HepG2 (cell line): ENCODE measurements around the gene PSMG3. TPM values are rescaled to one million over a fixed set of nuclear protein-coding genes. Genes with fewer than 3 reads are reported as not detected.

Experiments
- AGO1 ChIP-seq: fragments of 200-400 bp; formaldehyde crosslinking; IDR thresholded peaks from 2 replicates; pipeline ENCODE4 v1.6.1; 2017; ENCODE audit warnings: mild to moderate bottlenecking, low read depth, low read length, moderate library complexity; ENCODE audit not compliant: poor library complexity, severe bottlenecking
- CCDC6 ChIP-seq: sonication (generic); formaldehyde crosslinking; IDR thresholded peaks from 2 replicates; pipeline ENCODE4 v1.8.1; 2022; ENCODE audit warnings: mild to moderate bottlenecking, missing genetic modification reagents, moderate library complexity
- HINFP ChIP-seq: sonication (generic); formaldehyde crosslinking; IDR thresholded peaks from 2 replicates; pipeline ENCODE4 v1.4.0; 2020; ENCODE audit warnings: low read depth, mild to moderate bottlenecking, missing genetic modification reagents
- ISL2 ChIP-seq: sonication (generic); formaldehyde crosslinking; IDR thresholded peaks from 2 replicates; pipeline ENCODE4 v1.5.0; 2020; ENCODE audit warnings: missing genetic modification reagents
- PHF5A ChIP-seq: IDR thresholded peaks from one replicate; pipeline ENCODE4 v1.6.1; 2018; ENCODE audit warnings: low read depth, missing genetic modification reagents; ENCODE audit not compliant: unreplicated experiment
- SIN3A ChIP-seq: IDR thresholded peaks from 2 replicates; pipeline ENCODE4 v1.6.1; 2011; ENCODE audit warnings: low read depth, mild to moderate bottlenecking, control low read depth, low read length, borderline replicate concordance
- ZNF749 ChIP-seq: sonication (generic); formaldehyde crosslinking; IDR thresholded peaks from 2 replicates; pipeline ENCODE4 v1.8.0; 2022; ENCODE audit warnings: mild to moderate bottlenecking, missing genetic modification reagents, moderate library complexity, borderline replicate concordance
- ZNF761 ChIP-seq: sonication (generic); formaldehyde crosslinking; conservative IDR thresholded peaks from 2 replicates; pipeline ENCODE4 v1.4.0; 2020; ENCODE audit warnings: mild to moderate bottlenecking, missing genetic modification reagents
- ZSCAN9 ChIP-seq: IDR thresholded peaks from 2 replicates; pipeline ENCODE4 v1.6.1; 2016; ENCODE audit warnings: borderline replicate concordance
- polyA plus RNA-seq, 8 experiments: library from polyadenylated mRNA; depleted of rRNA in 3 of 8; stranded (reverse) in 7 of 8; unstranded in 1 of 8; fragments of >200 nt; fragmentation: Illumina TruSeq in 4 of 8; extraction: Trizol in 4 of 8; gene quantifications; 2 replicates each; pipeline versions ENCODE4 v1.2.1 to v1.2.3, GENCODE V29; 2011 to 2016; ENCODE audit warnings: low read depth in 4 of 8, missing spikeins in 1 of 8, mixed read lengths in 1 of 8; ENCODE audit not compliant: insufficient read depth in 1 of 8
- total RNA-seq, 5 experiments: library from RNA; depleted of rRNA; stranded (reverse); fragments of >200 nt; fragmentation: Illumina TruSeq; extraction: Trizol; gene quantifications; 2 replicates each; pipeline ENCODE4 v1.2.3, GENCODE V29; 2016; ENCODE audit warnings: low read depth in 1 of 5
- TF ChIP-seq, protein P1 (sequence below): sonication (generic); formaldehyde crosslinking; IDR thresholded peaks from 2 replicates; pipeline ENCODE4 v1.8.0; 2022; ENCODE audit warnings: missing genetic modification reagents, mild to moderate bottlenecking, moderate library complexity, borderline replicate concordance
- TF ChIP-seq, protein P2 (sequence below): sonication (generic); formaldehyde crosslinking; IDR thresholded peaks from 2 replicates; pipeline ENCODE4 v1.5.1; 2020; ENCODE audit warnings: mild to moderate bottlenecking, missing genetic modification reagents, moderate library complexity
- TF ChIP-seq, protein P3 (sequence below): sonication (generic); formaldehyde crosslinking; IDR thresholded peaks from 2 replicates; pipeline ENCODE4 v1.4.0; 2020; ENCODE audit warnings: missing genetic modification reagents

The PSMG3 gene
- total and polyA plus RNA-seq, 2 of the 13 experiments (the other 11 are each of a cell fraction or from before 2014, with no cell fraction given) = 29.6 to 48.4 TPM

- TF ChIP-seq, protein P1, sequence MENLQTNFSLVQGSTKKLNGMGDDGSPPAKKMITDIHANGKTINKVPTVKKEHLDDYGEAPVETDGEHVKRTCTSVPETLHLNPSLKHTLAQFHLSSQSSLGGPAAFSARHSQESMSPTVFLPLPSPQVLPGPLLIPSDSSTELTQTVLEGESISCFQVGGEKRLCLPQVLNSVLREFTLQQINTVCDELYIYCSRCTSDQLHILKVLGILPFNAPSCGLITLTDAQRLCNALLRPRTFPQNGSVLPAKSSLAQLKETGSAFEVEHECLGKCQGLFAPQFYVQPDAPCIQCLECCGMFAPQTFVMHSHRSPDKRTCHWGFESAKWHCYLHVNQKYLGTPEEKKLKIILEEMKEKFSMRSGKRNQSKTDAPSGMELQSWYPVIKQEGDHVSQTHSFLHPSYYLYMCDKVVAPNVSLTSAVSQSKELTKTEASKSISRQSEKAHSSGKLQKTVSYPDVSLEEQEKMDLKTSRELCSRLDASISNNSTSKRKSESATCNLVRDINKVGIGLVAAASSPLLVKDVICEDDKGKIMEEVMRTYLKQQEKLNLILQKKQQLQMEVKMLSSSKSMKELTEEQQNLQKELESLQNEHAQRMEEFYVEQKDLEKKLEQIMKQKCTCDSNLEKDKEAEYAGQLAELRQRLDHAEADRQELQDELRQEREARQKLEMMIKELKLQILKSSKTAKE (CRISPR knock-in tag) = peak; percentile 73
- TF ChIP-seq, protein P2, sequence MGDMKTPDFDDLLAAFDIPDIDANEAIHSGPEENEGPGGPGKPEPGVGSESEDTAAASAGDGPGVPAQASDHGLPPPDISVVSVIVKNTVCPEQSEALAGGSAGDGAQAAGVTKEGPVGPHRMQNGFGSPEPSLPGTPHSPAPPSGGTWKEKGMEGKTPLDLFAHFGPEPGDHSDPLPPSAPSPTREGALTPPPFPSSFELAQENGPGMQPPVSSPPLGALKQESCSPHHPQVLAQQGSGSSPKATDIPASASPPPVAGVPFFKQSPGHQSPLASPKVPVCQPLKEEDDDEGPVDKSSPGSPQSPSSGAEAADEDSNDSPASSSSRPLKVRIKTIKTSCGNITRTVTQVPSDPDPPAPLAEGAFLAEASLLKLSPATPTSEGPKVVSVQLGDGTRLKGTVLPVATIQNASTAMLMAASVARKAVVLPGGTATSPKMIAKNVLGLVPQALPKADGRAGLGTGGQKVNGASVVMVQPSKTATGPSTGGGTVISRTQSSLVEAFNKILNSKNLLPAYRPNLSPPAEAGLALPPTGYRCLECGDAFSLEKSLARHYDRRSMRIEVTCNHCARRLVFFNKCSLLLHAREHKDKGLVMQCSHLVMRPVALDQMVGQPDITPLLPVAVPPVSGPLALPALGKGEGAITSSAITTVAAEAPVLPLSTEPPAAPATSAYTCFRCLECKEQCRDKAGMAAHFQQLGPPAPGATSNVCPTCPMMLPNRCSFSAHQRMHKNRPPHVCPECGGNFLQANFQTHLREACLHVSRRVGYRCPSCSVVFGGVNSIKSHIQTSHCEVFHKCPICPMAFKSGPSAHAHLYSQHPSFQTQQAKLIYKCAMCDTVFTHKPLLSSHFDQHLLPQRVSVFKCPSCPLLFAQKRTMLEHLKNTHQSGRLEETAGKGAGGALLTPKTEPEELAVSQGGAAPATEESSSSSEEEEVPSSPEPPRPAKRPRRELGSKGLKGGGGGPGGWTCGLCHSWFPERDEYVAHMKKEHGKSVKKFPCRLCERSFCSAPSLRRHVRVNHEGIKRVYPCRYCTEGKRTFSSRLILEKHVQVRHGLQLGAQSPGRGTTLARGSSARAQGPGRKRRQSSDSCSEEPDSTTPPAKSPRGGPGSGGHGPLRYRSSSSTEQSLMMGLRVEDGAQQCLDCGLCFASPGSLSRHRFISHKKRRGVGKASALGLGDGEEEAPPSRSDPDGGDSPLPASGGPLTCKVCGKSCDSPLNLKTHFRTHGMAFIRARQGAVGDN = peak; percentile 95
- TF ChIP-seq ZNF761 (CRISPR knock-in tag) = no peak
- TF ChIP-seq ZNF749 (CRISPR knock-in tag) = 0 out of 2 replicates have a peak, but pooled peaks have one; percentile 45
- no peak for TF ChIP-seq CCDC6
- TF ChIP-seq ZSCAN9 (CRISPR knock-in tag) = 0 out of 2 replicates have a peak, but pooled peaks have one; percentile 28
- peak; percentile 86 for TF ChIP-seq PHF5A (CRISPR knock-in tag)
- peak; percentile 57; the same call in 1 of the 2 replicates for TF ChIP-seq SIN3A
- TF ChIP-seq ISL2 (CRISPR knock-in tag) = 0 out of 2 replicates have a peak, but pooled peaks have one; percentile 44
- TF ChIP-seq, protein P3, sequence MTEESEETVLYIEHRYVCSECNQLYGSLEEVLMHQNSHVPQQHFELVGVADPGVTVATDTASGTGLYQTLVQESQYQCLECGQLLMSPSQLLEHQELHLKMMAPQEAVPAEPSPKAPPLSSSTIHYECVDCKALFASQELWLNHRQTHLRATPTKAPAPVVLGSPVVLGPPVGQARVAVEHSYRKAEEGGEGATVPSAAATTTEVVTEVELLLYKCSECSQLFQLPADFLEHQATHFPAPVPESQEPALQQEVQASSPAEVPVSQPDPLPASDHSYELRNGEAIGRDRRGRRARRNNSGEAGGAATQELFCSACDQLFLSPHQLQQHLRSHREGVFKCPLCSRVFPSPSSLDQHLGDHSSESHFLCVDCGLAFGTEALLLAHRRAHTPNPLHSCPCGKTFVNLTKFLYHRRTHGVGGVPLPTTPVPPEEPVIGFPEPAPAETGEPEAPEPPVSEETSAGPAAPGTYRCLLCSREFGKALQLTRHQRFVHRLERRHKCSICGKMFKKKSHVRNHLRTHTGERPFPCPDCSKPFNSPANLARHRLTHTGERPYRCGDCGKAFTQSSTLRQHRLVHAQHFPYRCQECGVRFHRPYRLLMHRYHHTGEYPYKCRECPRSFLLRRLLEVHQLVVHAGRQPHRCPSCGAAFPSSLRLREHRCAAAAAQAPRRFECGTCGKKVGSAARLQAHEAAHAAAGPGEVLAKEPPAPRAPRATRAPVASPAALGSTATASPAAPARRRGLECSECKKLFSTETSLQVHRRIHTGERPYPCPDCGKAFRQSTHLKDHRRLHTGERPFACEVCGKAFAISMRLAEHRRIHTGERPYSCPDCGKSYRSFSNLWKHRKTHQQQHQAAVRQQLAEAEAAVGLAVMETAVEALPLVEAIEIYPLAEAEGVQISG = peak; percentile 52
- TF ChIP-seq AGO1 = no peak
- TF ChIP-seq HINFP (CRISPR knock-in tag) = no peak
Measured at GRCh38 chr7:1520539-1521234, 49.1 kb downstream of the PSMG3 start (continued).
